MCF 10A (cell line): ENCODE results near the gene SEMA3D. TPM values are rescaled to one million over a fixed set of nuclear protein-coding genes. Genes with fewer than 3 reads are reported as not detected.

Experiments used
- BruUV-seq: library from RNA; stranded (reverse); fragments of 400-500 nt; replicated peaks from 2 replicates; lab custom pipeline; 2021; lab: Mats Ljungman, UMichigan
- CTCF ChIA-PET: fragments of 300-600 bp; sonication (Branson Sonifier 250); formaldehyde crosslinking; extraction: SDS; loops from one replicate; lab custom pipeline; 2021; ENCODE audit warnings: antibody characterized with exemption, inconsistent platforms; lab: Yijun Ruan, JAX
- POLR2A ChIA-PET: fragments of 300-600, 350-650 bp; sonication (Branson Sonifier 250); formaldehyde crosslinking; extraction: SDS; loops from one replicate; lab custom pipeline; 2020; ENCODE audit warnings: antibody characterized with exemption, inconsistent platforms; lab: Yijun Ruan, JAX
- DNase-seq: peaks from one replicate; pipeline ENCODE4 v3.0.0-alpha.2; 2018; ENCODE audit not compliant: unreplicated experiment
- H3K27ac Mint-ChIP-seq: one replicate; pipeline ENCODE4 v1.8.0; 2022; ENCODE audit warnings: mild to moderate bottlenecking, low read depth, mixed read lengths; ENCODE audit not compliant: unreplicated experiment
- H3K27me3 Mint-ChIP-seq: one replicate; pipeline ENCODE4 v1.8.0; 2022; ENCODE audit warnings: mixed read lengths; ENCODE audit not compliant: insufficient read depth, unreplicated experiment
- H3K36me3 Mint-ChIP-seq: one replicate; pipeline ENCODE4 v1.8.0; 2022; ENCODE audit warnings: mild to moderate bottlenecking, moderate library complexity, mixed read lengths; ENCODE audit not compliant: insufficient read depth, unreplicated experiment
- H3K4me1 Mint-ChIP-seq: one replicate; pipeline ENCODE4 v1.8.0; 2022; ENCODE audit warnings: mixed read lengths; ENCODE audit not compliant: insufficient read depth, unreplicated experiment
- H3K4me3 Mint-ChIP-seq: one replicate; pipeline ENCODE4 v1.8.0; 2022; ENCODE audit warnings: mild to moderate bottlenecking, moderate library complexity, mixed read lengths; ENCODE audit not compliant: unreplicated experiment
- H3K9me3 Mint-ChIP-seq: one replicate; pipeline ENCODE4 v1.8.0; 2022; ENCODE audit warnings: mixed read lengths; ENCODE audit not compliant: unreplicated experiment
- CTCF ChIP-seq: fragments of 200-600 bp; IDR thresholded peaks from one replicate; pipeline ENCODE4 v1.8.0; 2022; ENCODE audit warnings: antibody characterized with exemption, mild to moderate bottlenecking; ENCODE audit not compliant: unreplicated experiment
- intact Hi-C: fragments of 100-400 bp; cut with micrococcal nuclease; formaldehyde crosslinking; loops from 2 replicates; pipeline ENCODE4 v1.14.1; 2022
- total RNA-seq: library from RNA; stranded (reverse); gene quantifications from 2 replicates; pipeline ENCODE4 v1.2.3, GENCODE V29; 2022

The SEMA3D gene
- total RNA-seq, 1 experiment from 2014 or later: not detected

DNA sequence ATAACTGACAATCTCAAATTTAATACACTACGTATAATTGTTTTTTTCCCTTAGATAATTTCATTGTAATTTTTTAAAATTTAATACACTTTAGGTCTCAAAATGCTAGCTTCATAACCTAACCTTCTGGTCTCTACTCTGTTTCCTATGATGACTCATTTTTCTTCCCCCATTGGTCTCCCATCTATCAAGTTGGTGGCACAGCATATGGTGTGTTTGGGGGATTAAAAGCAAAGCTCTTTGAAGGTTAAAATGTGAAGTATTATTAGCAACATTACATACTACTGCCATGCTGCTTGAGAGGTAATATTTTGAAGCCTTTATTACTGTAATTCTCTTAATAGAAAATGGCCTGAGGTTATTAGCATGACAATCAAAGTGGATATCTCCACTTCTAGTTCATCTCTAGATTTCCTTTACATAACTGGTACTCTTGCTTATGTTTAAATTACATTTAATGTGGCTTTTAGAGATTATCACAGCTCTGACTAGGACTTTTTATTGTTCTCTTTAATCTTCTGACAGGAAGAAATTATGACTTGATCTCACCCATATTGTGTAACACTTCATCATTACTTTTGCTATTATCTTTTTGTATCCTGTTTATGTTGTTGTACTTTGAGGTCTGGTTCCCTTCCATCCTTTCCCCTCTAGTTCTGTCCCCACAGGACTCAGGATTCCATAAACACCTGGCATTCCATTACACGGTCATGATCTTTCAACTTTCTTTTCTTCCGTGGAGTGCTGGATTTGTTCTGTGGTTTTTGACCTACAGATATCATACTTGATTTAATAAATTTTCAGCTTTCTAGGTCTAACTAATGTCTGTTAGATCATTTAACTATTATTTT, 185.1 kb downstream of the SEMA3D start:
- no peak for DNase-seq
- H3K4me3 Mint-ChIP-seq: no peak overlapping the region
- H3K4me1 Mint-ChIP-seq: peaks cover 6% of the 10 kb centered on the region
- no peaks in the 10 kb centered on the region for H3K9me3 Mint-ChIP-seq
- intact Hi-C loops: no loop called here
- TF ChIP-seq CTCF: no peak
- POLR2A ChIA-PET: interaction anchor here (0.6 kb wide), 2 partner anchors 332 to 551 kb away, joined by 3 to 4 read pairs; no protein-coding TSS in a partner anchor
- no peak overlapping the region for H3K27ac Mint-ChIP-seq
- H3K36me3 Mint-ChIP-seq: no peaks in the 10 kb centered on the region
- no peaks in the 10 kb centered on the region for H3K27me3 Mint-ChIP-seq
- no TSS peak for BruUV-seq
- CTCF ChIA-PET: interaction anchor here (0.6 to 1.6 kb wide), 6 partner anchors 8 to 1065 kb away, joined by 3 to 5 read pairs (median 4); no protein-coding TSS in a partner anchor

GRCh38 chr7:85000735-85001350, 186.0 kb downstream of the SEMA3D start:
- Mint-ChIP-seq H3K9me3 (no peaks in the 10 kb centered on the region), H3K36me3 (no peaks in the 10 kb centered on the region), H3K27ac (no peak overlapping the region), H3K27me3 (no peaks in the 10 kb centered on the region), H3K4me1 (peaks cover 6% of the 10 kb centered on the region), H3K4me3 (no peak overlapping the region)
- DNase-seq: no peak
- TF ChIP-seq CTCF: no peak
- BruUV-seq: no TSS peak
- ChIA-PET POLR2A (interaction anchor here (1.2 kb wide), 1 partner anchor 21 kb away, joined by 3 read pairs; no protein-coding TSS in a partner anchor), CTCF (interaction anchor here (0.6 to 1.6 kb wide), 2 partner anchors 928 to 1065 kb away, joined by 3 to 5 read pairs; no protein-coding TSS in a partner anchor)
- intact Hi-C loops: no loop called here

- TF ChIP-seq CTCF: no peak
- Mint-ChIP-seq H3K27ac (no peak overlapping the region), H3K4me1 (peaks cover 6% of the 10 kb centered on the region), H3K27me3 (no peaks in the 10 kb centered on the region), H3K4me3 (no peak overlapping the region), H3K9me3 (no peaks in the 10 kb centered on the region), H3K36me3 (no peaks in the 10 kb centered on the region)
- POLR2A ChIA-PET: interaction anchor here (0.5 kb wide), 1 partner anchor 737 kb away, joined by 4 read pairs; no protein-coding TSS in a partner anchor
- CTCF ChIA-PET: no interaction called here
- DNase-seq: no peak
- no TSS peak for BruUV-seq
- intact Hi-C loops: no loop called here
These were observed 187.4 kb downstream of the SEMA3D start for GRCh38 chr7:84999450-84999849.

DNA sequence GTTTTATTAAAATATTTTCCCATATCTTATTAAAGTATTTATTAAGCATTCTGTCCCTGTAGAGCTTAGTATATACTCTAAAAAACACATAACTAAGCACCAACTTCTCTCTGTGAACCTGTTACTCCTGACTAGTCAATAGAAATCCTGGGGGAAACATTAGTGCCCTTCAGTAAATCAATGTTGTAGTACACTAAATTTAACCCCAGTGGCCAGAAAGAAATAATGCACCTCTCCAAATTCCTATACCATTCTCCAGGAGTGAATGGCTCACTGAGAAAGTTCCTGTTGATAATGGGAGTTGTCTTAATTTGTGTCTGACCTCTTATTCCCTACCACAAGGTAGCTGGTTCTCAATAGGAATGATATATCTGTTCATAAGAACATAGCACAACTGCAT, 188.2 kb downstream of the SEMA3D start:
- Mint-ChIP-seq H3K27ac (no peak overlapping the region), H3K4me1 (peaks cover 6% of the 10 kb centered on the region), H3K9me3 (no peaks in the 10 kb centered on the region), H3K36me3 (no peaks in the 10 kb centered on the region), H3K27me3 (no peaks in the 10 kb centered on the region), H3K4me3 (no peak overlapping the region)
- no peak for TF ChIP-seq CTCF
- BruUV-seq: no TSS peak
- no peak for DNase-seq
- intact Hi-C loops: no loop called here
- POLR2A ChIA-PET: no interaction called here
- CTCF ChIA-PET: interaction anchor here (0.7 kb wide), 1 partner anchor 14 kb away, joined by 3 read pairs; no protein-coding TSS in a partner anchor
